ENCODE results near the gene PAF1. TPM values are rescaled to one million over a fixed set of nuclear protein-coding genes. Genes with fewer than 3 reads are reported as not detected.
A peak's percentile ranks its signal among the peaks of the same experiment; 100 is the strongest.

PAF1 gene
- total and polyA plus RNA-seq, 2 of the 13 experiments (the other 11 are each of a cell fraction or from before 2014, with no cell fraction given) = 30.2 to 31.1 TPM

- TF ChIP-seq ZNF276 (CRISPR knock-in tag; IDR thresholded peaks at IDR 0.05; ENCODE audit: low read depth) (0 out of 2 replicates have a peak, but pooled peaks have one; percentile 40), ZNF572 (CRISPR knock-in tag; IDR thresholded peaks at IDR 0.05) (no peak), SP2 (CRISPR knock-in tag; IDR thresholded peaks at IDR 0.05) (0 out of 2 replicates have a peak, but pooled peaks have one; percentile 0), AKAP8 (CRISPR knock-in tag; IDR thresholded peaks at IDR 0.05) (no peak; the same call in 1 of the 2 replicates), CBFB (CRISPR knock-in tag; IDR thresholded peaks at IDR 0.05) (no peak), MATR3 (CRISPR knock-in tag; IDR thresholded peaks at IDR 0.05) (no peak), ZNF75D (CRISPR knock-in tag; IDR thresholded peaks at IDR 0.05; ENCODE audit: borderline replicate concordance) (no peak), ZNF780A (CRISPR knock-in tag; IDR thresholded peaks at IDR 0.05) (no peak), TBX2 (CRISPR knock-in tag; IDR thresholded peaks at IDR 0.05; ENCODE audit: borderline replicate concordance) (peak; percentile 68), ZNF329 (CRISPR knock-in tag; IDR thresholded peaks at IDR 0.05; ENCODE audit: low read depth) (no peak), HNF4G (IDR thresholded peaks at IDR 0.05; ENCODE audit: borderline replicate concordance, low read depth, low read length) (no peak), HNF4G (CRISPR knock-in tag; IDR thresholded peaks at IDR 0.05; ENCODE audit: borderline replicate concordance, low read depth) (no peak), ZNF790 (CRISPR knock-in tag; IDR thresholded peaks at IDR 0.05; ENCODE audit: borderline replicate concordance) (peak; percentile 80; the same call in 1 of the 2 replicates), FOXM1 (CRISPR knock-in tag; IDR thresholded peaks at IDR 0.05) (no peak), ZSCAN21 (CRISPR knock-in tag; IDR thresholded peaks at IDR 0.05; ENCODE audit: borderline replicate concordance) (no peak), RAD21 (CRISPR knock-in tag; IDR thresholded peaks at IDR 0.05) (no peak), CHD2 (IDR thresholded peaks at IDR 0.05; ENCODE audit: low read depth, low read length) (no peak), HDAC6 (IDR thresholded peaks at IDR 0.05; ENCODE audit: low read depth, low read length) (no peak), ZFX (CRISPR knock-in tag; IDR thresholded peaks at IDR 0.05; ENCODE audit: low read depth) (peak; percentile 49), ZNF383 (CRISPR knock-in tag; IDR thresholded peaks at IDR 0.05; ENCODE audit: borderline replicate concordance) (no peak; the same call in 1 of the 2 replicates), ZSCAN5A (CRISPR knock-in tag; IDR thresholded peaks at IDR 0.05; ENCODE audit: borderline replicate concordance) (peak; percentile 11; the same call in 1 of the 2 replicates), CSRNP1 (CRISPR knock-in tag; IDR thresholded peaks at IDR 0.05) (no peak), KDM6A (CRISPR knock-in tag; IDR thresholded peaks at IDR 0.05; ENCODE audit: low read depth) (no peak)
Measured at GRCh38 chr19:39410017-39410830, 19.3 kb upstream of the PAF1 start (continued).

Measured in HepG2 (cell line).